H9 (cell line): Measurements from ENCODE around the gene MAP4K3. TPM values are rescaled to one million over a fixed set of nuclear protein-coding genes. Genes with fewer than 3 reads are reported as not detected.
A peak's percentile ranks its signal among the peaks of the same experiment; 100 is the strongest.

Experiments used
- DNase-seq: peaks from one replicate; pipeline ENCODE4 v3.0.0-alpha.2; 2017
- H2AFZ ChIP-seq: one replicate; pipeline ENCODE4 v1.6.1; 2013; ENCODE audit warnings: mild to moderate bottlenecking, low read length, control low read depth, moderate library complexity
- H2AK5ac ChIP-seq: 2 replicates; pipeline ENCODE4 v1.6.1; 2013; ENCODE audit warnings: low read length, control low read depth, mixed read lengths; ENCODE audit not compliant: insufficient read length
- H2BK120ac ChIP-seq: one replicate; pipeline ENCODE4 v1.6.1; 2013; ENCODE audit warnings: low read depth, mild to moderate bottlenecking, low read length, control low read depth, inconsistent platforms; ENCODE audit not compliant: poor library complexity, severe bottlenecking
- H2BK12ac ChIP-seq: 2 replicates; pipeline ENCODE4 v1.6.1; 2013; ENCODE audit warnings: low read length, control low read depth, mixed read lengths, low read depth; ENCODE audit not compliant: insufficient read length
- H2BK15ac ChIP-seq: 2 replicates; pipeline ENCODE4 v1.6.1; 2013; ENCODE audit warnings: low read depth, low read length, control low read depth
- H2BK20ac ChIP-seq: one replicate; pipeline ENCODE4 v1.6.1; 2013; ENCODE audit warnings: low read depth, mild to moderate bottlenecking, low read length, control low read depth, inconsistent platforms; ENCODE audit not compliant: poor library complexity, severe bottlenecking
- H2BK5ac ChIP-seq: 2 replicates; pipeline ENCODE4 v1.6.1; 2013; ENCODE audit warnings: low read length, control low read depth, mixed read lengths; ENCODE audit not compliant: insufficient read length
- H3K14ac ChIP-seq: 2 replicates; pipeline ENCODE4 v1.6.1; 2013; ENCODE audit warnings: low read length, control low read depth; ENCODE audit not compliant: insufficient read depth
- H3K18ac ChIP-seq: 2 replicates; pipeline ENCODE4 v1.6.1; 2013; ENCODE audit warnings: low read depth, mild to moderate bottlenecking, mixed read lengths, low read length, control low read depth; ENCODE audit not compliant: insufficient read length
- H3K23ac ChIP-seq: 2 replicates; pipeline ENCODE4 v1.6.1; 2013; ENCODE audit warnings: low read length, control low read depth, mixed read lengths, low read depth; ENCODE audit not compliant: insufficient read length
- H3K23me2 ChIP-seq: 2 replicates; pipeline ENCODE4 v1.6.1; 2013; ENCODE audit warnings: low read depth, mild to moderate bottlenecking, mixed read lengths, low read length, control low read depth; ENCODE audit not compliant: insufficient read length, poor library complexity, severe bottlenecking
- H3K27ac ChIP-seq: 2 replicates; pipeline ENCODE4 v1.5.1; 2013; ENCODE audit warnings: low read length, control low read depth, mixed read lengths, low read depth; ENCODE audit not compliant: insufficient read length
- H3K27me3 ChIP-seq: 2 replicates; pipeline ENCODE4 v1.6.1; 2013; ENCODE audit warnings: low read length, control low read depth, inconsistent platforms; ENCODE audit not compliant: insufficient read depth
- H3K4ac ChIP-seq: 2 replicates; pipeline ENCODE4 v1.6.1; 2013; ENCODE audit warnings: low read depth, mild to moderate bottlenecking, control low read depth, inconsistent platforms, low read length, moderate library complexity
- H3K4me1 ChIP-seq: 2 replicates; pipeline ENCODE4 v1.6.1; 2013; ENCODE audit warnings: low read length, control low read depth, inconsistent platforms; ENCODE audit not compliant: insufficient read depth
- H3K4me2 ChIP-seq: 2 replicates; pipeline ENCODE4 v1.6.1; 2013; ENCODE audit warnings: low read length, control low read depth, mixed read lengths; ENCODE audit not compliant: insufficient read length, insufficient read depth
- H3K56ac ChIP-seq: 2 replicates; pipeline ENCODE4 v1.6.1; 2013; ENCODE audit warnings: low read depth, mild to moderate bottlenecking, mixed read lengths, low read length, control low read depth; ENCODE audit not compliant: insufficient read length
- H3K79me1 ChIP-seq: 2 replicates; pipeline ENCODE4 v1.6.1; 2013; ENCODE audit warnings: low read depth, mild to moderate bottlenecking, moderate library complexity, low read length, control low read depth, inconsistent platforms; ENCODE audit not compliant: insufficient read depth, poor library complexity, severe bottlenecking
- H3K79me2 ChIP-seq: 2 replicates; pipeline ENCODE4 v1.6.1; 2013; ENCODE audit warnings: low read length, control low read depth, inconsistent platforms; ENCODE audit not compliant: insufficient read depth
- H3K9ac ChIP-seq: 2 replicates; pipeline ENCODE4 v1.6.1; 2013; ENCODE audit warnings: low read length, control low read depth, mixed read lengths; ENCODE audit not compliant: insufficient read length; ENCODE audit errors: extremely low read depth
- H3K9me3 ChIP-seq: one replicate; pipeline ENCODE4 v1.6.1; 2013; ENCODE audit warnings: low read depth, low read length, inconsistent platforms; ENCODE audit not compliant: control insufficient read depth
- H3T11ph ChIP-seq: one replicate; pipeline ENCODE4 v1.6.1; 2013; ENCODE audit warnings: mild to moderate bottlenecking, low read length, control low read depth, inconsistent platforms
- H4K20me1 ChIP-seq: one replicate; pipeline ENCODE4 v1.6.1; 2013; ENCODE audit not compliant: control insufficient read depth, insufficient read length, insufficient read depth
- H4K5ac ChIP-seq: 2 replicates; pipeline ENCODE4 v1.6.1; 2013; ENCODE audit warnings: low read depth, mild to moderate bottlenecking, mixed read lengths, low read length, control low read depth; ENCODE audit not compliant: insufficient read length
- H4K8ac ChIP-seq: replicated peaks from 2 replicates; pipeline ENCODE4 v1.6.1; 2013; ENCODE audit warnings: low read length, control low read depth, mixed read lengths, low read depth; ENCODE audit not compliant: insufficient read length
- H4K91ac ChIP-seq: 2 replicates; pipeline ENCODE4 v1.6.1; 2013; ENCODE audit warnings: low read depth, mild to moderate bottlenecking, moderate library complexity, mixed read lengths, low read length, control low read depth; ENCODE audit not compliant: insufficient read length
- H3K27ac Mint-ChIP-seq, 3 experiments: 2 replicates in 2 of 3; 3 replicates in 1 of 3; pipeline ENCODE4 v1.8.0; 2020 to 2021; ENCODE audit warnings: mixed read lengths in 3 of 3, mild to moderate bottlenecking in 1 of 3, moderate library complexity in 1 of 3
- H3K27me3 Mint-ChIP-seq: 2 replicates; pipeline ENCODE4 v1.8.0; 2021; ENCODE audit warnings: low read depth, mild to moderate bottlenecking, moderate library complexity, mixed read lengths
- H3K36me3 Mint-ChIP-seq, 3 experiments: 2 replicates in 2 of 3; 3 replicates in 1 of 3; pipeline ENCODE4 v1.8.0; 2020 to 2021; ENCODE audit warnings: low read depth in 3 of 3, mixed read lengths in 3 of 3; ENCODE audit not compliant: insufficient read depth in 1 of 3
- H3K4me1 Mint-ChIP-seq, 2 experiments: 2 replicates each; pipeline ENCODE4 v1.8.0; 2020; ENCODE audit warnings: mixed read lengths in 2 of 2
- H3K4me3 Mint-ChIP-seq, 2 experiments: 2 replicates in 1 of 2; 3 replicates in 1 of 2; pipeline ENCODE4 v1.8.0; 2020 to 2021; ENCODE audit warnings: mild to moderate bottlenecking in 2 of 2, mixed read lengths in 2 of 2, moderate library complexity in 1 of 2
- H3K9me3 Mint-ChIP-seq, 2 experiments: 2 replicates in 1 of 2; 3 replicates in 1 of 2; pipeline ENCODE4 v1.8.0; 2020; ENCODE audit warnings: mild to moderate bottlenecking in 2 of 2, mixed read lengths in 2 of 2, moderate library complexity in 1 of 2
- WGBS: extraction: QIAGEN DNeasy Blood & Tissue Kit; methylation state at CpG from one replicate; pipeline ENCODE4 v1.1.7; 2013; ENCODE audit warnings: missing lambda C conversion rate, low lambda C conversion rate, mixed read lengths; ENCODE audit not compliant: insufficient read length; ENCODE audit errors: extremely low coverage; 5-methylcytosine and 5-hydroxymethylcytosine counted together
- total RNA-seq: library from RNA; stranded (reverse); gene quantifications from 2 replicates; pipeline ENCODE4 v1.2.1, GENCODE V29; 2021
- TF ChIP-seq, protein P1 (sequence below): fragments of 200-600 bp; sonication (generic); conservative IDR thresholded peaks from 3 replicates; pipeline ENCODE4 v1.8.0; 2021; ENCODE audit warnings: antibody characterized with exemption, mild to moderate bottlenecking

The MAP4K3 gene
- total RNA-seq, 1 experiment from 2014 or later, result 37.9 TPM

DNA sequence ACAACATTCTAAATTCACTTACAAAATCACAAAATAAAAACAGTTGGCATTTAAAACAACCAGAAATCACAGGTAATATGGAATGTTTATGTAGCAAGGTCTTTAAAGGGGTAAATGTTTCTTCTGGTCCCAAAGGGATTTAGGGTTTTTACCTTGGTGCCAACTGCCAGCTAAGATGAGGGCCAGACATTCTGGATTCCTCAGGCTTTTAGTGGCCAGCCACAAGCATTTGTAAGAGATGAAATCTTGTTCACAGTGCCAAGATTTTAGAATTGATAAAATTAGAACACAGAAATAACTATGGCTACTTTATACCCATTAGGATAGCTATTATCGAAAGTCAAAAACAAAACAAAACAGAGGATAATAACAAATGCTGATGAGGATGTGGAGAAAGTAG, 132.9 kb downstream of the MAP4K3 start:
- H4K20me1 ChIP-seq, result no peaks in the 10 kb centered on the region
- no peak overlapping the region for H3T11ph ChIP-seq
- H4K5ac ChIP-seq, result no peak overlapping the region
- H3K23ac ChIP-seq, result no peak overlapping the region
- no peak overlapping the region for H4K8ac ChIP-seq
- no peaks in the 10 kb centered on the region for H3K9me3 ChIP-seq
- peaks cover 2 to 5% (median 4%) of the 10 kb centered on the region in 3 experiments; a peak in 4 of 7 replicates for H3K36me3 Mint-ChIP-seq
- H3K4me3 Mint-ChIP-seq, result no peak overlapping the region
- H2BK15ac ChIP-seq, result no peak overlapping the region
- peaks cover 15 to 32% of the 10 kb centered on the region in 2 experiments for H3K4me1 Mint-ChIP-seq
- peak overlapping the region in 1 of 3 experiments; percentile 26; a peak in 2 of 7 replicates for H3K27ac Mint-ChIP-seq
- H3K27me3 ChIP-seq, result no peaks in the 10 kb centered on the region
- H3K23me2 ChIP-seq, result no peaks in the 10 kb centered on the region
- H2BK12ac ChIP-seq, result no peak overlapping the region
- no peaks in the 10 kb centered on the region for H3K9me3 Mint-ChIP-seq
- no peak overlapping the region for H3K18ac ChIP-seq
- no peak overlapping the region for H3K56ac ChIP-seq
- no peaks in the 10 kb centered on the region for H3K27me3 Mint-ChIP-seq
- no peak overlapping the region for H2AK5ac ChIP-seq
- H2AFZ ChIP-seq, result no peak overlapping the region
- no peak overlapping the region for H4K91ac ChIP-seq
- no peak for DNase-seq
- H3K4me1 ChIP-seq, result peaks cover 2% of the 10 kb centered on the region; the same call in 1 of the 2 replicates
- no peak overlapping the region for H2BK20ac ChIP-seq
- no peak overlapping the region for H3K27ac ChIP-seq
- no peak overlapping the region for H2BK5ac ChIP-seq
- no peak overlapping the region for H3K14ac ChIP-seq
- no CpG with 5 or more reads among the region's 1 CpG for WGBS
- no peak overlapping the region for H2BK120ac ChIP-seq
- H3K4ac ChIP-seq, result no peak overlapping the region
- TF ChIP-seq, protein P1, sequence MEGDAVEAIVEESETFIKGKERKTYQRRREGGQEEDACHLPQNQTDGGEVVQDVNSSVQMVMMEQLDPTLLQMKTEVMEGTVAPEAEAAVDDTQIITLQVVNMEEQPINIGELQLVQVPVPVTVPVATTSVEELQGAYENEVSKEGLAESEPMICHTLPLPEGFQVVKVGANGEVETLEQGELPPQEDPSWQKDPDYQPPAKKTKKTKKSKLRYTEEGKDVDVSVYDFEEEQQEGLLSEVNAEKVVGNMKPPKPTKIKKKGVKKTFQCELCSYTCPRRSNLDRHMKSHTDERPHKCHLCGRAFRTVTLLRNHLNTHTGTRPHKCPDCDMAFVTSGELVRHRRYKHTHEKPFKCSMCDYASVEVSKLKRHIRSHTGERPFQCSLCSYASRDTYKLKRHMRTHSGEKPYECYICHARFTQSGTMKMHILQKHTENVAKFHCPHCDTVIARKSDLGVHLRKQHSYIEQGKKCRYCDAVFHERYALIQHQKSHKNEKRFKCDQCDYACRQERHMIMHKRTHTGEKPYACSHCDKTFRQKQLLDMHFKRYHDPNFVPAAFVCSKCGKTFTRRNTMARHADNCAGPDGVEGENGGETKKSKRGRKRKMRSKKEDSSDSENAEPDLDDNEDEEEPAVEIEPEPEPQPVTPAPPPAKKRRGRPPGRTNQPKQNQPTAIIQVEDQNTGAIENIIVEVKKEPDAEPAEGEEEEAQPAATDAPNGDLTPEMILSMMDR, result no peak
- H3K9ac ChIP-seq, result no peak overlapping the region
- H3K79me2 ChIP-seq, result no peaks in the 10 kb centered on the region
- no peak overlapping the region for H3K4me2 ChIP-seq
- H3K79me1 ChIP-seq, result no peaks in the 10 kb centered on the region
